ENCODE measurements around the gene PRKACG. TPM values are rescaled to one million over a fixed set of nuclear protein-coding genes. Genes with fewer than 3 reads are reported as not detected.

The PRKACG gene
- total RNA-seq, 1 experiment from 2014 or later: not detected

DNA sequence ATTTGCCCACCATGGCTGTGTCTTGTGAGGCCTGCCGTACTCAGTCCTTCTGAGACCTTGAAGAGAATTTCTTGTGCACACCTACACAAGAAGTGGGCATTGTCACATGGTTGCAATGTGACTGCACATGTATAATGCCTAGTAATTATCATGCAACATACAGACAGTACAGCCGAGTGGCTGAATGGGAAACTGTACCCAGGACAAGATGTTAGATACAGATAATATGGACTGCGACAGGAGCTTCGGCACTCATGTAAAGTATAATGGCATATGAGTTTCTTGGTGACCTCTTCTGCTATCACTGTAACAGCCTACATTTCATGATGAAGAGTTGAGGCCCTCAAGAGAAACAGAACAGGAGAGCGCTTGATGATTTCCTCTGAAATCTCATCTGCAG is 4.8 kb upstream of the PRKACG start:
- Histone ChIP-seq H3K27me3 (ENCODE audit: low read length) (no peaks in the 10 kb centered on the region), H4K20me1 (ENCODE audit: insufficient read depth, low read depth, low read length) (no peaks in the 10 kb centered on the region)

GRCh38 chr9:69016191-69017096 is 2.5 kb upstream of the PRKACG start:
- Histone ChIP-seq H2AFZ (ENCODE audit: low read length) (no peak overlapping the region), H3K4me1 (ENCODE audit: low read length) (no peaks in the 10 kb centered on the region), H4K20me1 (ENCODE audit: insufficient read depth, low read depth, low read length) (no peaks in the 10 kb centered on the region), H3K9me2 (replicated peaks; ENCODE audit: insufficient read depth, low read length) (no peaks in the 10 kb centered on the region), H3K4me2 (ENCODE audit: low read depth, low read length, poor library complexity, severe bottlenecking) (no peak overlapping the region), H3K79me2 (ENCODE audit: low read length) (no peaks in the 10 kb centered on the region), H3K36me3 (ENCODE audit: insufficient read depth, low read length) (no peaks in the 10 kb centered on the region), H3K27ac (ENCODE audit: low read length) (no peak overlapping the region), H3K9me3 (ENCODE audit: low read length) (no peaks in the 10 kb centered on the region), H3K4me3 (ENCODE audit: low read length) (no peak overlapping the region), H3K27me3 (ENCODE audit: low read length) (no peaks in the 10 kb centered on the region), H3K9ac (ENCODE audit: low read length) (no peak overlapping the region)
- no peak for DNase-seq

More for the DNA sequence above, 4.8 kb upstream of the PRKACG start:
- H3K9me2 ChIP-seq (replicated peaks; ENCODE audit: insufficient read depth, low read length): no peaks in the 10 kb centered on the region
- no peak overlapping the region for H3K27ac ChIP-seq (ENCODE audit: low read length)
- no peaks in the 10 kb centered on the region for H3K36me3 ChIP-seq (ENCODE audit: insufficient read depth, low read length)
- DNase-seq: no peak
- H3K4me2 ChIP-seq (ENCODE audit: low read depth, low read length, poor library complexity, severe bottlenecking): no peak overlapping the region
- H3K79me2 ChIP-seq (ENCODE audit: low read length): no peaks in the 10 kb centered on the region
- H3K4me1 ChIP-seq (ENCODE audit: low read length): peaks cover 2% of the 10 kb centered on the region; the same call in 1 of the 2 replicates
- H3K9me3 ChIP-seq (ENCODE audit: low read length): no peaks in the 10 kb centered on the region
- H3K9ac ChIP-seq (ENCODE audit: low read length): no peak overlapping the region
- no peak overlapping the region for H3K4me3 ChIP-seq (ENCODE audit: low read length)
- no peak overlapping the region for H2AFZ ChIP-seq (ENCODE audit: low read length)

DNA sequence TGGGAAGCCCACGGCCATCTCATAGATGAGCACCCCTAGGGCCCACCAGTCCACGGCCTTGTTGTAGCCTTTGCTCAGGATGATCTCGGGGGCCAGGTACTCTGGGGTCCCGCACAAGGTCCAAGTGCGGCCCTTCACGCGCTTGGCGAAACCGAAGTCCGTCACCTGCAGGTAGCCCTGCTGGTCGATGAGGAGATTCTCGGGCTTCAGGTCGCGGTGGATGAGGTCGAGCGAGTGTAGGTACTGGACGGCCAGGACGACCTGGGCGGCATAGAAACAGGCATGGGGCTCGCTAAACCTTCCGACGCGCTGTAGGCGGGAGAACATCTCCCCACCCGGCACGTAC is 558 bp downstream of the PRKACG start:
- no peaks in the 10 kb centered on the region for H4K20me1 ChIP-seq (ENCODE audit: insufficient read depth, low read depth, low read length)

DNA sequence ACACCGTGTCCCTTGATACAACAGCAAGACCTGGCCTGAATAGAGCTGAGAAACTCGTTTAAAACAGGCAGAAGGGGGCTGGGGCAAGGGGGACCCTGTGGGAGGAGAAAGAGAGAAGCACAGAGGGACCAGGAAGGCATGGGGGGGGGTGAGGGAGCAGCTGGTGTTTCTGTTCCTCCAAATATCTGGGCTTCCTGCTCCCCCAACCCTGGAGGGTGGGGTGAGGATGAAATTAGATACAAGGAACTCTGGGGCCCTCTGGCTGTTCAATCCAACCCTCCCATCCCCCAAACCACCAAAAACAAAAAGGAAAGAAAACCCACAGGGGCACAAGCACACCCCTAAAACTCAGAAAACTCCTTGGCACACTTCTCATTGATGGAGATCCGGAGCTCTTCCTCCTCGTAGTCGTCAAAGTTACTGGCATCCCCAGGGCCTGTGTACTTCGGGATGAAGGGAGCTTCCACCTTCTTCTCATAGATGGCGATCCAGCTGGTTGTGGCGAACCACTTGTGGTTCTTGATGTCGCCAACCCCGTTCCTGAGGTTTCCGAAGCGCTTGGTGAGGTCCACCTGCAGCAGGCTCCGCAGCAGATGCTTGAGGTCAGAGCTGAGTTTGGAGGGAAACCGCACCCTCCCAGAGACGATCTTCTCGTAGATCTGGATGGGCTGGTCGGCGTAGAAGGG is 1.1 kb downstream of the PRKACG start:
- Histone ChIP-seq H4K20me1 (ENCODE audit: insufficient read depth, low read depth, low read length) (no peaks in the 10 kb centered on the region), H3K27ac (ENCODE audit: low read length) (no peak overlapping the region), H3K4me1 (ENCODE audit: low read length) (no peaks in the 10 kb centered on the region), H3K79me2 (ENCODE audit: low read length) (no peaks in the 10 kb centered on the region), H3K9me2 (replicated peaks; ENCODE audit: insufficient read depth, low read length) (no peaks in the 10 kb centered on the region), H3K9me3 (ENCODE audit: low read length) (no peaks in the 10 kb centered on the region), H3K36me3 (ENCODE audit: insufficient read depth, low read length) (no peaks in the 10 kb centered on the region), H3K4me3 (ENCODE audit: low read length) (no peak overlapping the region), H3K4me2 (ENCODE audit: low read depth, low read length, poor library complexity, severe bottlenecking) (no peak overlapping the region), H2AFZ (ENCODE audit: low read length) (no peak overlapping the region), H3K9ac (ENCODE audit: low read length) (no peak overlapping the region), H3K27me3 (ENCODE audit: low read length) (no peaks in the 10 kb centered on the region)
- no peak for DNase-seq

More for the DNA sequence above, 558 bp downstream of the PRKACG start:
- Histone ChIP-seq H3K4me1 (ENCODE audit: low read length) (no peaks in the 10 kb centered on the region), H3K9me3 (ENCODE audit: low read length) (no peaks in the 10 kb centered on the region), H3K9ac (ENCODE audit: low read length) (no peak overlapping the region), H3K9me2 (replicated peaks; ENCODE audit: insufficient read depth, low read length) (no peaks in the 10 kb centered on the region), H3K36me3 (ENCODE audit: insufficient read depth, low read length) (no peaks in the 10 kb centered on the region), H2AFZ (ENCODE audit: low read length) (no peak overlapping the region), H3K4me2 (ENCODE audit: low read depth, low read length, poor library complexity, severe bottlenecking) (no peak overlapping the region), H3K79me2 (ENCODE audit: low read length) (no peaks in the 10 kb centered on the region), H3K27me3 (ENCODE audit: low read length) (no peaks in the 10 kb centered on the region), H3K27ac (ENCODE audit: low read length) (no peak overlapping the region), H3K4me3 (ENCODE audit: low read length) (no peak overlapping the region)
- no peak for DNase-seq

DNA sequence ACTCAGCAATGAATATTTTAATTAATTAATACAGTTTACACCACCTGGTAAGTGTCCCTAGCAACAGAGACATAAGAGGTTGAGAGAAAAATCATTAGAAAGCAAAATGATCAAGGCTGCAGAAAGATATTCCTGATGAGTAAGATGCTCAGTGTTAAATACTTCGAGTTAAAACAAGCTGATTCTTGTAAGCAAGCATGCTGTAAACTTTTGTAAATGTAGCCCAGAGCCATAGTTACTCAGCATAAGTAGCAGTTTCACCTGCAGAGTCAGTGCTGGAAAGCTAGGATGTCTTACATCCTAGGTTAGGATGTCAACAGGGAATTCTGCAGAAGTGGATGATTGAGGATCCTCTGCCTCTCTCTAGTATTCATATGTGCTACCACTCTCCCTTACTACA is 4.2 kb downstream of the PRKACG start:
- H3K4me2 ChIP-seq (ENCODE audit: low read depth, low read length, poor library complexity, severe bottlenecking): no peak overlapping the region
- H2AFZ ChIP-seq (ENCODE audit: low read length): no peak overlapping the region
- H3K79me2 ChIP-seq (ENCODE audit: low read length): no peaks in the 10 kb centered on the region
- H3K36me3 ChIP-seq (ENCODE audit: insufficient read depth, low read length): no peaks in the 10 kb centered on the region
- no peak for DNase-seq
- no peak overlapping the region for H3K27ac ChIP-seq (ENCODE audit: low read length)
- no peaks in the 10 kb centered on the region for H4K20me1 ChIP-seq (ENCODE audit: insufficient read depth, low read depth, low read length)
- H3K9me3 ChIP-seq (ENCODE audit: low read length): no peaks in the 10 kb centered on the region
- H3K4me3 ChIP-seq (ENCODE audit: low read length): no peak overlapping the region
- H3K4me1 ChIP-seq (ENCODE audit: low read length): no peaks in the 10 kb centered on the region
- no peak overlapping the region for H3K9ac ChIP-seq (ENCODE audit: low read length)
- H3K27me3 ChIP-seq (ENCODE audit: low read length): no peaks in the 10 kb centered on the region
- no peaks in the 10 kb centered on the region for H3K9me2 ChIP-seq (replicated peaks; ENCODE audit: insufficient read depth, low read length)

DNA sequence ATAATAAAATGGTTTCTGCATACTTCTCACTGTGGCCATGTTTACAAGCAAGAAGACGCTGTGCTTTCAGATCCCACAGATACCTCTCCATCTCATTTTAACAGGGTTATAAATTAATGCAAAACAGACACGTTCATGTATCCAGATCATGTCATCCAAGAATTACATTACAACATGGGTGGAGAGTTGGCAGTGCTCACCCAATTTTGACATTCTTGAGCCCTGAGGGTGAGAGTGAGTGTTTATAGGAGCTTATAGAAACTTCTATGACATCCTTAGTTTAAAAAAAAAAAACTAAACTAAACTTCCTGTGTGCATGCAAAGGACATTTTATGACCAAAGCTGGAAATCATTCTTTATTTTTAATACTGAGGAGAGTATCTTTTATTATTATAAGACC is 9.1 kb downstream of the PRKACG start:
- Histone ChIP-seq H3K27ac (ENCODE audit: low read length) (no peak overlapping the region), H4K20me1 (ENCODE audit: insufficient read depth, low read depth, low read length) (no peaks in the 10 kb centered on the region), H3K9me3 (ENCODE audit: low read length) (no peaks in the 10 kb centered on the region), H3K27me3 (ENCODE audit: low read length) (no peaks in the 10 kb centered on the region), H2AFZ (ENCODE audit: low read length) (no peak overlapping the region), H3K4me2 (ENCODE audit: low read depth, low read length, poor library complexity, severe bottlenecking) (no peak overlapping the region), H3K4me3 (ENCODE audit: low read length) (no peak overlapping the region), H3K4me1 (ENCODE audit: low read length) (no peaks in the 10 kb centered on the region), H3K9me2 (replicated peaks; ENCODE audit: insufficient read depth, low read length) (no peaks in the 10 kb centered on the region), H3K79me2 (ENCODE audit: low read length) (no peaks in the 10 kb centered on the region), H3K36me3 (ENCODE audit: insufficient read depth, low read length) (no peaks in the 10 kb centered on the region), H3K9ac (ENCODE audit: low read length) (no peak overlapping the region)
- no peak for DNase-seq

- H2AFZ ChIP-seq (ENCODE audit: low read length): no peak overlapping the region
- no peaks in the 10 kb centered on the region for H3K36me3 ChIP-seq (ENCODE audit: insufficient read depth, low read length)
Measured at GRCh38 chr9:69003051-69003450, 10.9 kb downstream of the PRKACG start.

DNA sequence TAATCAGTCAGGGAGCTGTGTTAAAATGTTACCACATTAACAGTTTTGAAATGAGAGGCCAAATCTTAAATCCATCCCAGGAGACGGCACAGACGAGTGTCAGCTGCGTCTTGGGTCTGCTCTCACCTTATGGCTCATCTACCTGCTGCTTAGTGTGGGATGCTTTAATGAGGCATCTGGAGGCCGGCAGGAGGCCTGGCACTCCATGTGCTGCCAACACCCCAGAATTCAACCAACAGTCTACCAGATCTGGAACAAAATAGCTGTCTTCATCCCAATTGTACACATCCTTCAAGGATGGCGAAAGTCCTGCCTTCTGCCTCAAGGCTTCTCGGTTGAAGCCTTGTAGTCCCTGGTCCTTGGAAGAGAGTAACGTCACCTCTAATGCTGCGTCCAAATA is 12.0 kb downstream of the PRKACG start:
- H3K4me2 ChIP-seq (ENCODE audit: low read depth, low read length, poor library complexity, severe bottlenecking): no peak overlapping the region
- H3K27ac ChIP-seq (ENCODE audit: low read length): no peak overlapping the region
- H3K4me3 ChIP-seq (ENCODE audit: low read length): no peak overlapping the region
- no peaks in the 10 kb centered on the region for H3K27me3 ChIP-seq (ENCODE audit: low read length)
- H3K9me2 ChIP-seq (replicated peaks; ENCODE audit: insufficient read depth, low read length): no peaks in the 10 kb centered on the region
- no peaks in the 10 kb centered on the region for H4K20me1 ChIP-seq (ENCODE audit: insufficient read depth, low read depth, low read length)
- no peaks in the 10 kb centered on the region for H3K79me2 ChIP-seq (ENCODE audit: low read length)
- no peak overlapping the region for H3K9ac ChIP-seq (ENCODE audit: low read length)
- no peaks in the 10 kb centered on the region for H3K9me3 ChIP-seq (ENCODE audit: low read length)
- H3K4me1 ChIP-seq (ENCODE audit: low read length): no peaks in the 10 kb centered on the region
- no peak overlapping the region for H2AFZ ChIP-seq (ENCODE audit: low read length)
- no peaks in the 10 kb centered on the region for H3K36me3 ChIP-seq (ENCODE audit: insufficient read depth, low read length)
- DNase-seq: no peak

More at GRCh38 chr9:69003051-69003450, 10.9 kb downstream of the PRKACG start:
- H3K79me2 ChIP-seq (ENCODE audit: low read length): no peaks in the 10 kb centered on the region
- H4K20me1 ChIP-seq (ENCODE audit: insufficient read depth, low read depth, low read length): no peaks in the 10 kb centered on the region
- DNase-seq: no peak
- no peak overlapping the region for H3K9ac ChIP-seq (ENCODE audit: low read length)
- no peak overlapping the region for H3K4me2 ChIP-seq (ENCODE audit: low read depth, low read length, poor library complexity, severe bottlenecking)
- H3K4me3 ChIP-seq (ENCODE audit: low read length): no peak overlapping the region
- no peaks in the 10 kb centered on the region for H3K9me3 ChIP-seq (ENCODE audit: low read length)
- no peaks in the 10 kb centered on the region for H3K9me2 ChIP-seq (replicated peaks; ENCODE audit: insufficient read depth, low read length)
- no peak overlapping the region for H3K27ac ChIP-seq (ENCODE audit: low read length)
- H3K4me1 ChIP-seq (ENCODE audit: low read length): no peaks in the 10 kb centered on the region
- no peaks in the 10 kb centered on the region for H3K27me3 ChIP-seq (ENCODE audit: low read length)
